Measurements from ENCODE around the gene RNF166. TPM values are rescaled to one million over a fixed set of nuclear protein-coding genes. Genes with fewer than 3 reads are reported as not detected.

Gene RNF166
- total and polyA plus RNA-seq, 2 of the 13 experiments (the other 11 are each of a cell fraction or from before 2014, with no cell fraction given) = 21.4 to 23.0 TPM

- TF ChIP-seq AHDC1 (CRISPR knock-in tag; IDR thresholded peaks at IDR 0.05; ENCODE audit: borderline replicate concordance) (peak; percentile 77; the same call in 1 of the 2 replicates), HOXD1 (CRISPR knock-in tag; IDR thresholded peaks at IDR 0.05) (no peak; the same call in 1 of the 2 replicates), ZFP90 (CRISPR knock-in tag; IDR thresholded peaks at IDR 0.05; ENCODE audit: borderline replicate concordance) (no peak; the same call in 1 of the 2 replicates), TBP (CRISPR knock-in tag; IDR thresholded peaks at IDR 0.05) (no peak), IRF1 (CRISPR knock-in tag; IDR thresholded peaks at IDR 0.05; ENCODE audit: low read depth) (no peak), CERS6 (CRISPR knock-in tag; IDR thresholded peaks at IDR 0.05) (no peak), ZC3H4 (CRISPR knock-in tag; IDR thresholded peaks at IDR 0.05; ENCODE audit: borderline replicate concordance) (no peak), TFDP1 (CRISPR knock-in tag; IDR thresholded peaks at IDR 0.05; ENCODE audit: borderline replicate concordance) (peak; percentile 57; the same call in 1 of the 2 replicates), ZNF839 (CRISPR knock-in tag; IDR thresholded peaks at IDR 0.05; ENCODE audit: borderline replicate concordance) (no peak; the same call in 1 of the 2 replicates), ZNF30 (CRISPR knock-in tag; IDR thresholded peaks at IDR 0.05) (0 out of 2 replicates have a peak, but pooled peaks have one; percentile 35), ATRX (CRISPR knock-in tag; IDR thresholded peaks at IDR 0.05; ENCODE audit: borderline replicate concordance) (no peak), ZNF772 (CRISPR knock-in tag; IDR thresholded peaks at IDR 0.05) (peak; percentile 86), ZBTB39 (CRISPR knock-in tag; IDR thresholded peaks at IDR 0.05) (peak; percentile 21; the same call in 1 of the 2 replicates)
Measured at GRCh38 chr16:88700636-88701482, 5.3 kb downstream of the RNF166 start (continued).
